Tibial nerve (tissue), 4 donors: Measurements from ENCODE around the gene RALA. TPM values are rescaled to one million over a fixed set of nuclear protein-coding genes. Genes with fewer than 3 reads are reported as not detected.

Experiments used
- DNase-seq, 2 donors: peaks; one replicate each; pipeline ENCODE4 v3.0.0-alpha.2; 2019; ENCODE audit warnings: low spot score in 2 of 2
- H3K27ac ChIP-seq, 4 donors: fragments of 200-600 bp; sonication (generic) in 3 of 4; one replicate each; pipeline ENCODE4 v1.5.1; 2017 to 2019; ENCODE audit warnings: mild to moderate bottlenecking in 1 of 4
- H3K27me3 ChIP-seq, 2 donors: fragments of 200-600 bp; sonication (generic) in 1 of 2; one replicate each; pipeline versions ENCODE4 v1.5.1 to v1.6.0; 2017 to 2019
- H3K36me3 ChIP-seq, 3 donors: fragments of 200-600 bp; sonication (generic); one replicate each; pipeline ENCODE4 v1.5.1; 2018 to 2019
- H3K4me1 ChIP-seq, 4 donors: fragments of 200-600 bp; sonication (generic) in 3 of 4; one replicate each; pipeline ENCODE4 v1.5.1; 2017 to 2019
- H3K4me3 ChIP-seq, 4 donors: fragments of 200-600 bp; sonication (generic) in 3 of 4; one replicate each; pipeline ENCODE4 v1.5.1; 2017 to 2019; ENCODE audit warnings: mild to moderate bottlenecking in 1 of 4, moderate library complexity in 1 of 4
- H3K9me3 ChIP-seq, 4 donors: fragments of 200-600 bp; sonication (generic) in 3 of 4; one replicate each; pipeline ENCODE4 v1.5.1; 2017 to 2019
- CTCF ChIP-seq, 5 experiments: fragments of 200-600 bp in 3 of 5; fragments of 450-650 bp in 2 of 5; sonication (generic) in 3 of 5; IDR thresholded peaks; one replicate each; pipeline ENCODE4 v1.5.1; 2016 to 2019; ENCODE audit warnings: antibody characterized with exemption in 5 of 5, mild to moderate bottlenecking in 3 of 5, moderate library complexity in 2 of 5
- EP300 ChIP-seq, 2 donors: sonication (generic); formaldehyde crosslinking; IDR thresholded peaks; one replicate each; pipeline ENCODE4 v1.6.1; 2017; ENCODE audit warnings: antibody characterized with exemption in 2 of 2, mild to moderate bottlenecking in 1 of 2
- POLR2A ChIP-seq, 2 donors: fragments of 450-650 bp; IDR thresholded peaks; one replicate each; pipeline ENCODE4 v1.6.1; 2017; ENCODE audit warnings: antibody characterized with exemption in 2 of 2, mild to moderate bottlenecking in 2 of 2, moderate library complexity in 2 of 2
- WGBS, 2 donors: methylation state at CpG; one replicate each; pipeline ENCODE4 v1.1.5; 2018; 5-methylcytosine and 5-hydroxymethylcytosine counted together
- total RNA-seq, 4 donors: library from RNA; depleted of rRNA; stranded (reverse); fragments of >200 nt; gene quantifications; one replicate each; pipeline ENCODE4 v1.1.0, GENCODE V29; 2016

RALA gene
- total RNA-seq, 4 donors from 2014 or later = 16.7 to 38.2 (median 23.9) TPM

- WGBS, 2 donors = 76 to 80% methylated on average over 2 of the region's 2 CpGs
- Histone ChIP-seq H3K9me3 (no peaks in the 10 kb centered on the region), H3K27me3 (peaks cover 0 to 3% of the 10 kb centered on the region in 2 donors), H3K4me1 (peaks cover 0 to 14% (median 6%) of the 10 kb centered on the region in 4 donors), H3K27ac (no peak overlapping the region), H3K4me3 (no peak overlapping the region), H3K36me3 (no peaks in the 10 kb centered on the region)
- TF ChIP-seq CTCF (IDR thresholded peaks at IDR 0.05) = no peak
- no peak for TF ChIP-seq POLR2A (IDR thresholded peaks at IDR 0.05)
- no peak for TF ChIP-seq EP300 (IDR thresholded peaks at IDR 0.05)
- DNase-seq = no peak
Observed at GRCh38 chr7:39606352-39606751, 17.0 kb upstream of the RALA start.

- H3K27me3 ChIP-seq = peaks cover 0 to 3% of the 10 kb centered on the region in 2 donors
- H3K36me3 ChIP-seq = no peaks in the 10 kb centered on the region
- no peak for DNase-seq
- WGBS, 2 donors = 88 to 96% methylated on average over 2 of the region's 2 CpGs
- H3K4me1 ChIP-seq = peaks cover 0 to 14% (median 6%) of the 10 kb centered on the region in 4 donors
- no peaks in the 10 kb centered on the region for H3K9me3 ChIP-seq
- no peak overlapping the region for H3K4me3 ChIP-seq
- no peak overlapping the region for H3K27ac ChIP-seq
- no peak for TF ChIP-seq POLR2A (IDR thresholded peaks at IDR 0.05)
Observed at GRCh38 chr7:39606941-39607340, 16.4 kb upstream of the RALA start.

- no peaks in the 10 kb centered on the region for H3K36me3 ChIP-seq
- 82 to 87% methylated on average over 2 of the region's 2 CpGs for WGBS, 2 donors
- TF ChIP-seq CTCF (IDR thresholded peaks at IDR 0.05) = no peak
- no peak for TF ChIP-seq POLR2A (IDR thresholded peaks at IDR 0.05)
- no peak for TF ChIP-seq EP300 (IDR thresholded peaks at IDR 0.05)
- H3K4me1 ChIP-seq = peaks cover 0 to 14% (median 6%) of the 10 kb centered on the region in 4 donors
- H3K4me3 ChIP-seq = no peak overlapping the region
- H3K27ac ChIP-seq = no peak overlapping the region
- no peak for DNase-seq
- peaks cover 0 to 3% of the 10 kb centered on the region in 2 donors for H3K27me3 ChIP-seq
- no peaks in the 10 kb centered on the region for H3K9me3 ChIP-seq
Observed at GRCh38 chr7:39607865-39608264, 15.5 kb upstream of the RALA start.

- TF ChIP-seq CTCF (IDR thresholded peaks at IDR 0.05) = no peak
- TF ChIP-seq POLR2A (IDR thresholded peaks at IDR 0.05) = no peak
- no peak for TF ChIP-seq EP300 (IDR thresholded peaks at IDR 0.05)
Observed at GRCh38 chr7:39608278-39608677, 15.1 kb upstream of the RALA start.

GRCh38 chr7:39609113-39609934 lies 14.0 kb upstream of the RALA start:
- H3K4me1 ChIP-seq = peaks cover 0 to 14% (median 6%) of the 10 kb centered on the region in 4 donors
- H3K36me3 ChIP-seq = no peaks in the 10 kb centered on the region
- H3K9me3 ChIP-seq = no peaks in the 10 kb centered on the region
- peaks cover 0 to 3% of the 10 kb centered on the region in 2 donors for H3K27me3 ChIP-seq
- H3K4me3 ChIP-seq = peak overlapping the region; percentile 0 to 48 (median 28)
- no peak for DNase-seq
- TF ChIP-seq POLR2A (IDR thresholded peaks at IDR 0.05) (no peak), EP300 (IDR thresholded peaks at IDR 0.05) (peak in 1 of 2 donors; percentile 28), CTCF (IDR thresholded peaks at IDR 0.05) (peak in 1 of 5 experiments; percentile 6)
- peak overlapping the region in 2 of 4 donors; percentile 72 to 79 for H3K27ac ChIP-seq
- 5 to 8% methylated on average over 31 to 36 of the region's 36 CpGs for WGBS, 2 donors

More at GRCh38 chr7:39608278-39608677, 15.1 kb upstream of the RALA start:
- no peaks in the 10 kb centered on the region for H3K9me3 ChIP-seq
- H3K4me3 ChIP-seq = no peak overlapping the region
- no peaks in the 10 kb centered on the region for H3K36me3 ChIP-seq
- no peak overlapping the region for H3K27ac ChIP-seq
- WGBS, 2 donors = 71 to 75% methylated on average over 3 of the region's 3 CpGs
- H3K27me3 ChIP-seq = peaks cover 0 to 3% of the 10 kb centered on the region in 2 donors
- DNase-seq = no peak
- peaks cover 0 to 14% (median 6%) of the 10 kb centered on the region in 4 donors for H3K4me1 ChIP-seq
